GM12801 (cell line): Measurements from ENCODE around the gene SMURF2.

Experiments used
- CTCF ChIP-seq: IDR thresholded peaks from one replicate; pipeline ENCODE4 v1.5.1; 2011; ENCODE audit warnings: control low read depth; ENCODE audit not compliant: insufficient read length; ENCODE audit errors: extremely low read depth

Gene SMURF2

DNA sequence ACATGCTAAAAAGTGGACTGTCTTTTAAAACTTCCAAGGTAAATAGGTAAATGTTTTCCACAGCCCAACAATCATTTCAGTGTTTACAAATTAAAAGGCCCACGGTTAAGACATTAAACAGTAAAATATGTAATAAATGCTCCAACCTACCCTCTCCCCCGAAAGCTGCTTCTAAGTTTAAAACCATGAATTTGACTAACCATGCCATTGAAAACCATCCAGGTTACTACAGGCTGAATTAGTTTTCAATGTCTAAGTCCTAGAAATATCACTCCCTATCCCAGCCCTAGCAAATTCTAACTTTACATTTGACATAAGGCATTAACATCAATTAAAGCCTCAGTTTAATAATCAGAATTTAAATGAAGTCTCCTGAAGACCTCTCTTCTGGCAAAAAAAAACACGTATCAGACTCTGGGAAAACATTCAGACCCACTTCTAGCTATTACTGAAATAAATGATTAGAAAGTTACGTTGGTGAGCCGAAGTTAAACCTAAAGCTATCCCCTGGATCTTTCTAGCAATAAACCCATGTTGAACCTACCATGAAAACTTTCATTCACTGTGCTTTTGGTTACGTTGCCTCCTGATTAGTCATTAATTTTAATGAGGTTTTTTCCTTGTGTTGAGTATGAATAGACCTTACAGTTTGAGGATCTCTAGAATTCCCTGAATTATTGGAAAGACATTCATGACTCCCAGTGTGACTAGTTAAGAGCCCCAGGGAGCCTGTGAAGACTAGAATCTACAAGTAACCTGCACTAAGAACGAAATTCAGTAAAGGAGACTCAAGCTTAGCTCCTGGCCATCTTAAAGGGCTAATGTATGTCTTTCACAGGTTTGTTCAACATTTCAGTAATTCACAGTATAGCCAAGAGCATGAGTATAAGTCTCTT is 163.6 kb downstream of the SMURF2 start:
- no peak for TF ChIP-seq CTCF

- TF ChIP-seq CTCF: no peak
These were observed 164.5 kb downstream of the SMURF2 start for GRCh38 chr17:64497565-64498035.

GRCh38 chr17:64496786-64497564 is 165.1 kb downstream of the SMURF2 start, which contains the start of gene POLG2:
Gene POLG2, minus strand, starts transcription at chr17:64497054. Its CDS starts 86 bp downstream, at chr17:64496968.
- no peak for TF ChIP-seq CTCF

- no peak for TF ChIP-seq CTCF
These were observed 165.7 kb downstream of the SMURF2 start for GRCh38 chr17:64496348-64496785.
